NCI-H1417 (cell line): ENCODE measurements around the gene FNBP1.

Experiments used
- DNase-seq, 3 experiments: peaks; one replicate each; lab custom pipeline; 2025; lab: John Stamatoyannopoulos, UW

Gene FNBP1

DNA sequence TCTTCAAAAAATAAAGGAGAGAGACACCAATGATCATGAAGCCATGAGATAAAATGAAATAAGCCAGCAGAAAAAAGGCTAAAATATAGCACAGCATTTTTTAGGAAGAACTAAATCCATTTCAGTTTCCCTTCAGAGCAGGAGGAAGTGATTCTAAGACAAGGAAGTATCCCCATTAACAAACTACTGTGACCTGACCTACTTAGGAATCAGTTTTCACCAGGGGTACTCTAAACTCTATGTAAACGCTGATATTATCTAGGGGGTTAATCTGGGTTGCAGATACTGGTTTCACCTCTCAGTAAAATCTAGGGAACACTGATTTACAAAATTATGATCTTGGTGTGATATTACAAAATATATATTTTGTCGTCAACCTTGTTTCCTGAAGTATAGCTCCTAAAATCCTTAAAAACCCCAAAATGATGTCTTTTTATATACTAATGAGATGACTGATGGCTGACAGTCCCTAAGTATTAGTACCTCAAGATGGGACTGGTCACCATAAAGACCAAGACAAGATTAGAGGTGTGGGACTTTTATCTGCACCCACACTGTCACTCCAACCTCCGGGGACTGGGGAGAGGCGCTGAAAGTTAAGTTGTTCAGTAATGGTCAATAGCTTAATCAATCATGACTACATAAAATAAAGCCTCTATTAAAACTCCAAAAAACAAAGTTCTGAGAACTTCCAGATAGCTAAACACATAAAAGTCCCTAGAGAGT lies 2.9 kb upstream of the FNBP1 start:
- DNase-seq: no peak

DNA sequence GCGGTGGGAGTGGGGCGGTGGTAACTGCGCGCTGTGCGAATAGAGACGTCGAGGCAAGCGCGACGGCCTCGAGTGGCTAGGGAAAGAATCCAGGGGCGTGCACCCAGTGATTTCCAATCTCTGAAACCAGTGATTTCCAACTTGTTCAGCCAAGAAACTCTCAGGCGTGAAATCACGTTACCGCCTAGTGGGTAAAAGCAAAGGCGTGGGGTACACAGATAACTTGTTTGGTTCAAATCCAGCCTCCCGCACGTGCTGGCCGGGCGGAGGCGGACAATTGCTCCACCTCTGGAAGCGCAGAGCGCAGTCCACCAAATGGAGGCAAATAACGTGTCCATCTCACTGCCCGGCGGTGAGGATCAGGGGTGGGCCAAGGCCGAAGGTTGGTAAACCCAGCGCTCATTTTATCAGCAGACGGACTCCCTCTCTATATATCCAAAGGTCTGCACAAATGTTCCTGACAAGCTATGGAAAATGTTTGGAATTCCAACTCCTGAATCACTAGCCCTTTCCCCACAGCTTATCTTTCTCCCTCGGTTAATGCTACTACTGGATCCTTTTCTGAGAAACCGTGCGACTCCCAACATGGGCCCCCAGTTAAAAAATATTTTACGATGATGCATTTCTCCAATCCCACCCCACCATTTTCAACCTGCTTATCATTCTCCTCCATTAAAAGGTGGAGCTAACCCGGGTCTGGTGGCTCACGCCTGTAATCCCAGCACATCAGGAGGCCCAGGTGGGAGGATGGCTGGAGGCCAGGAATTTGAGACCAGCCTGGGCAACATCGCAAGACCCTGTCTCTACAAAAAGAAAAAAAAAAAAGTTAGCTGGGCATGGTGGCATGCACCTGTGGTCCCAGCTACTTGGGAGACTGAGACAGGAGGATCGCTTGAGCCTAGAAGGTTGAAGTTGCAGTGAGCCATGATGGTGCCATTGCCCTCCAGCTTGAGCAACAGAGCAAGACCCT lies 950 bp upstream of the FNBP1 start:
- no peak for DNase-seq

DNA sequence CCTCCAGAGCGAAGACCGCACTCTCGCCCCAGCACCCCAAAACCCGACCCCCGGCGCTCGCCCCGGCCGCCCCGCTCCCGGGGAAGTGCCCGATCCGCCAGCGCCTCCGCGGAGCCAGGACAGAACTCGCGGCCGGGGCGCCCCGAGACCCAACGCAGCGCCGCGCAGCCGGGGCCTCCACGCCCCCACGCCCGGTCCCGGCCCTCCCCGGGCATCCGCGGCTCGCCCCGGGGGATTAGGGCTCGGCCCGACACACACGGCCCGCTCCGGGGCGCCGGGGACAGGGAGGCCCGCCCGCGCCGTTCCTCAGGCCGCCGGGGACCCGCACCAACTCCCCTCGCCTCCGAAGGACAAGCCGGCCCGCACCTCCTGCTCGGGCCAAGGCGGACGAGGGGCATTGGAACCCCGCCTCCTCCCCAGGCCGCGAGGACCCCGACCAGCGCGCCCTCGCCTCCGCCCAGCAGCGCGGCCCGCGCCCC lies 544 bp downstream of the FNBP1 start:
- peak in 1 of 3 experiments; percentile 86 for DNase-seq

DNA sequence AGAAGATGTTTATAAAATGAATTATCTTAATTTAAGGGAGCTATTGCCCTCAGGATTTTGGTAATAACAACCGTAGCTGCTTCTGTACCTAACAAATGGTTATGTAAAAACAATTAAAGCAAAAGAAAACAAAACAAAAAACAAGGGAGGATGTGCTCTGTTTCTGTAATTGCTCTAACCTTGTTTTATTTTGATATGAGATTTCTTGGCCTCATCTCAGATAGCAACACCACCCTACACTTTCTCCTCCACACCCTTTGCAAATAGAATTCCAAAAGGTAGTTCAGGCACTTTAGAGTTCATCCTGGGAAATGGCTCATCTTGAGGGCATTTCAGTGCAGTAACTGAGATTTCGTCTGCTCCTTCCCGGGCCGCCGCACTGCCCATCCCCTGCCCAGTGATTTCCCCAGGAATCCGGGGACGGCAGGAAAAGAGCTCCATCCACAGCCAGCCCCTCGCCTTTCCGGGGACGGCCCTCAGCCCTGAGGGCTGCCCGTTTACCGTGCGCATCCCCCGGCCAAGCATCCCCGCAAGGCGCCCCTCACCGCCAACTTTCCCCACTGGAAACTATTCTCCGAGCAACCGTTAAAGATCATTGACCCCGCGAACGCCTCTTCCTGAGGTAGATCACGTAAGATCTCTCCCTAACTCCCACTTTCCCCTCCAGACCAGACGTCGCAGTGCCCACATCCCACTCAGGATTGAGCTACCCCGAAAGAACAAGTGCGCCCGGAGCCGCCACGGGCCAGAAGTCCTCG lies 1.2 kb downstream of the FNBP1 start:
- peak in 2 of 3 experiments; percentile 53 to 58 for DNase-seq

DNA sequence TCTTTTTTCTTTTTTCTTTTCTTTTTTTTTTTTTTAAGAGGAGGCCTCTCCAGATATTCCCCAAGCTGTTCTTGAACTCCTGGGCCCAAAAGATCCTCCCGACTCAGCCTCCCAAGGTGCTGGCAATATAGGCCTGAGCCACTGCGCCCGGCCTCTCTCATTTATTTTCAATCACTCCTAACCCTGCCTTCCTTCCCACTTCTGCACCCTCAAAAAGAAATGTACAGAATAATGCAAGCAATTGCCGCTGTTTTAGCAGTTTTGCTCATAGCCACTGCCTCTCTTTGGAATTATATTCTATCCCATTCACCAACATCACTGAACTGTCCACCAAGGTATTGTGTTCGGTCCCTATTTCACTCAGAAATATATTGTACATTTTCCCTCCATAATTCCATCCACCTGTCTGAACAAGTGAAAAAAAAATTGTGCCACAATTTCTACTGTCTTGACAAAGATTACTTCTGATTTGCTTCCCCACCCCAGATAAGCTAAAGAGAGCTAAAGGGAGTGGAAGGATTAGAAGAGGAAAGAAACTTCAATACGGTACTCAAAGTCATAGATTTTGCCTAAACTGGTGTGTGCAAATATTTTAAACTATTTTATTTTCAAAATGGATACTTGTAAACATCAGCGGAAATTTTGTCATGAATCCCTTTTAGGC lies 1.9 kb downstream of the FNBP1 start:
- no peak for DNase-seq

DNA sequence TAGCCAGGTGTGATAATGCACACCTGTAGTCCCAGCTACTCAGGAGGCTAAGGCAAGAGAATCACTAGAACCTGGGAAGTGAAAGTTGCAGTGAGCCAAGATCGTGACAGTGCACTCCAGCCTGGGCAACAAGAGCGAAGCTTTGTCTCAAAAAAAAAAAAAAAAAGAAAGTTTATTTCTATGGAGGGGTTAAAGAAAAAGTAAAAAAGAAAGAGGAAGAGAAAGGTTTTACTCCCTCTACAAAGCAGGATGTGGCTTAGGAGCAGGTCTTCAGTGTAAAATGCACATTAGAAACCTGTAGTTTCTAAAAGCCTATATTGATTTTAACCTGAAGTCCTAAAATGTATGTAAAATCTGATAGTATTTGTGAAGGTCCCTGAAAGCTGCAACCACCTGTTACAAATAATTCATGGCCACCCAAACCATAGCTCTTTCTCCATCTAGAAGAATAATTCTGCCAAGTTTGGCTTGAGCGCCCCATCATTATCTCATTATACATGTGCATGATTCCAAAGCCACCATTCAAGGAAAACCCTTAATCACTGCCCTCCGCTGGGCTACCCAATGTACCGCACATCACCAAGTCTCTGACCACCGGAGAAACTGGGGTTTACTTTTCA lies 3.4 kb downstream of the FNBP1 start:
- peak in 1 of 3 experiments; percentile 16 for DNase-seq

DNA sequence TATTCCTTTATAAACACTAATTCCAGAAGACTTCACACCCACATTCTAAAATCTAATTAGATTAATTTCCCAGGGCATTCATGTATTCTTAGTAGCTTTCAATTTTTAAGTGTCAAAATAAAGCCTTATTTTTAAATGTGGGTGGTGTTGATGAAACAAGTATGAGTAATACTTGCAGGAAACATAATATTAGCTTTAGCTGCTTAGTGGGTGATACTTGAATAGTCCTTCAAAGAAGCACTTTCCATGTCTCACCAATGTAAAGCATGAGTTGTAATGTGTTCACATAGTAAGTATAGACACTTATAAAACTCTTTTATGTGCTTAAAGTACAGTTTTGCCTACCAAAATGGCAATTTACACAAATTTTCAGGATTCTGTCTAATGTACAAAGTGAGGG lies 6.9 kb downstream of the FNBP1 start:
- no peak for DNase-seq

DNA sequence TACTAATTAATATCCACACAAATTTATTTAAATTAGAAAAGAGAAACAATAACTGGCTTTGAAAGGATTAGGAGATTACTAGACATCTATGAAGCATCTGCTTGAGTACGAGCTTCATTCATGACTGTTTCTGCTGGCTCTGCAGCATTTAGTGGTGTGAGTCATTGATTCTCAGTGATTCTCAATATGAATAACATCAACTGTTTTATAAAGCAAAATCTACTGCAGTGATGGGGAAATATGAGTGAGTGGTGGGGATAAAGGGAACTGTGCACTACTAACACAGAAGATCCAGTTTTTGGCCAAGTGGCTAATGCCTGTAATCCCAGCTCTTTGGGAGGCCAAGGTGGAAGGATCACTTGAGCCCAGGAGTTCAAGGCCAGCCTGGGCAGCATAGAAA lies 8.4 kb downstream of the FNBP1 start:
- DNase-seq: no peak

DNA sequence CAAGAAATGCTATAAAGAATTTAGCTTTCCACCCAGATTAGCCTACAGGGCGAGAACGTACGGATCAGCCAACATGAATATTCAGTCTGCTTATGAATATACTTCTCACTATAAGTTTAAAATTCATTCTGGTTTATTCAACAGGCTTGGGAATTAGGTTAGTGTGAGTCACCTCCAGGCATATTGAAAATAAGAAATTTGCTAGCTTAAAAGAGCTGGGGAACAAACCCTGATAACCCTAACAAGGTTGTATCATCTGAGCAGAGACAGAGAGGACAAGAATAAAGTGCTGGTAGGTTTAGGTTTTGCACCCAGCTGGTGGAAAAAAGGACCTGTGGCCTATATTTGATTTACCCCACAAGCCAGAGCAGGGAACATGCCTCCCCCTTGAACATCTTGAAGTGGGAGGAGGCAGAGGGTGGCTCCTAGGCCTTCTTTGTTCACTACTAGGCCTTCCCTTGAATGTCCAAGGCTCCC lies 12.3 kb downstream of the FNBP1 start:
- no peak for DNase-seq

DNA sequence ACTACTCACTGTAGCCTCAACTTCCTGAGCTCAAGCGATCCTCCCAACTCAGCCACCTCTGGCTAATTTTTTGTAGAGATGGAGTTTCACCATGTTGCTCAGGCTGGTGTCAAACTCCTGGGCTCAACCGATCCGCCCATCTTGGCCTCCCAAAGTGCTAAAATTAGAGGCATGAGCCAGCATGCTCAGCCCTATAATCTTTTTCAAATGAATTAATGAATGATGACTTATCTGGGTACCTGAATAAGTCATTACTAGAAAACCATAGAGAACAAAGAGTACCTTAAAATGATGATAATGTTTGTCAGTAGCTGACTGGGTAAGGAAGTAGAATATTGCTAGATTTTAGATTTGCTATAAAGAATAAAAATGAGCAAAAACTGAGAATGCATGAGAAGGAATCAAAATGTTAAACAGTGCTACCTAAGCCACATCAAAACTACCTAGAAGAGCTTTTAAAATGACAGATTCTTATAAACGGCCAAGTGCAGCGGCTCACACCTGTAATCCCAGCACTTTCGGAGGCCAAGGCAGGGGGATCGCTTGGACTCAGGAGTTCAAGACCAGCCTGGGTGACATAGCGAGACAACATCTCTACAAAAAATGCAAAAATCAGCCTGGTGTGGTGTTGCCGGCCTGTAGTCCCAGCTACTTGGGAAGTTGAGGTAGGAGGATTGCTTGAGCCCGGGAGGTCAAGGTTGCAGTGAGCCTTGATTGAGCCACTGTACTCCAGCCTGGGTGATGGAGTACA lies 13.6 kb downstream of the FNBP1 start:
- DNase-seq: no peak

DNA sequence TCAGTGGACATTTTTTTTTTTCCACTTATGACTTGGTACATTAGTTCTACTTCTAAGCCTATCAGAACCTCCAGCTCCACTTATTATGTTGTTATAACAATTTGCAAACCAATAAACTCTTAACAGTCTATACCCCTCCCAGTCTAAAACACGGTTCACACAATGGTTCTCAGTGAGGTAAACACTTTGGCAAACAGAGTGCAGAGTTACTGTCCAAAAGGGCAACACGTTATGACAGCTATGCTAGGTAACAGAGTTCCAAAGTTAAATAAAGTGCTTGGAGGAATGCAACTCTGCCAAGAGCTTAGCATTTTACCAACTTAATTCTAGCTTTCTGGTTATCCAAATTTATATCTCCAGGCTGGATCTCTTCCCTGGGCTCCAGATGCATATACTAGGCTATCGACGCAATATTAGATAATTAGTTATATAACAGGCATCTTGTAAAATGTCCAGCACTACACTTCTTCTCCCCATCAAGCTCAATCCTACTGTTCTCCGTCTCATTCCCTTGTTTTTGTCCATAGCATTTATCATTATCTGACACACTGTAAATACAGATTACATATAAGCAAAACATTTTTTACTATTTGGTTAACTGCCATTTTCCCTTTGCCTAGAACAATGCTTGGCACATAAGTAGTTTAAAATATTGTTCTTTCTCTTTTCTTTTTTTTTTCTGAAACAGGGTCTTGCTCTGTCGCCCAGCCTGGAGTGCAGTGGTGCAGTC lies 14.3 kb downstream of the FNBP1 start:
- DNase-seq: no peak

DNA sequence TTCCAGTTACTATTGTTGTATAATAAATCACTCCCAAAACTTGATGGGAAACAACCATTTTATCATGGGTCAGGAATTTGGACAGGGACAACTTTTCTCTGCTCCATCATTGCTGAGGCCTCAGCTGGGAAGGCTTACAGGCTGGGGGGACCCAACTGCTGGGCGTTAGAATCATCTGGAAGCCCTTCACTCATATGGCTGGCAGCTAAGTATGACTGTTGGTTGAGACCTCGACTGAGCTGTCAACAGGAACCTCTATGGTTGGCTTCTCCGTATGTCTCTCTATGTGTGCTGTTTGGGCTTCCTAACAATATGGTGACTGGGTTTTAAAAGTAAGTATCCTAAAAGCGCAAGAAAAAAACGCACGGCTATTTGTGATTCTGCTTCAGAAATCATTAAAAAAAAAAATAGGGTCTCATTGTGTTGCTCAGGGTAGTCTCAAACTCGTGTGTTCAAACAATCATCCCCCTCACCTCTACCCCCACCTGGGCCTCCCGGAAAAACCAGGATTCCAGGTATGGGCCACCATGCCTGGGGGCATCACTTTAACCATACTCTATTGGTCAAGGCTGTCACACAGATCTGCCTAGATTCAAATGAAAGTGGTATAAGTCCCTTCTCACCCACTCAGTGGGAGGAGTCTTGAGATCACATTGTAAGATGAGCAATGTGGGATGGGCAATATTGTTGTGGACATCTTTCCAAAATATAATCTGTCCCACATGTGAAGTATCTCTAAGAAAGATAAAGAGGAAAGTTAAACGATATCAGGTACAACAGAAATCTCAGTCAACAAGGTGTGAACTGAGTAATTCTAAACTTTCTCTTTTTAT lies 15.2 kb downstream of the FNBP1 start:
- DNase-seq: no peak

DNA sequence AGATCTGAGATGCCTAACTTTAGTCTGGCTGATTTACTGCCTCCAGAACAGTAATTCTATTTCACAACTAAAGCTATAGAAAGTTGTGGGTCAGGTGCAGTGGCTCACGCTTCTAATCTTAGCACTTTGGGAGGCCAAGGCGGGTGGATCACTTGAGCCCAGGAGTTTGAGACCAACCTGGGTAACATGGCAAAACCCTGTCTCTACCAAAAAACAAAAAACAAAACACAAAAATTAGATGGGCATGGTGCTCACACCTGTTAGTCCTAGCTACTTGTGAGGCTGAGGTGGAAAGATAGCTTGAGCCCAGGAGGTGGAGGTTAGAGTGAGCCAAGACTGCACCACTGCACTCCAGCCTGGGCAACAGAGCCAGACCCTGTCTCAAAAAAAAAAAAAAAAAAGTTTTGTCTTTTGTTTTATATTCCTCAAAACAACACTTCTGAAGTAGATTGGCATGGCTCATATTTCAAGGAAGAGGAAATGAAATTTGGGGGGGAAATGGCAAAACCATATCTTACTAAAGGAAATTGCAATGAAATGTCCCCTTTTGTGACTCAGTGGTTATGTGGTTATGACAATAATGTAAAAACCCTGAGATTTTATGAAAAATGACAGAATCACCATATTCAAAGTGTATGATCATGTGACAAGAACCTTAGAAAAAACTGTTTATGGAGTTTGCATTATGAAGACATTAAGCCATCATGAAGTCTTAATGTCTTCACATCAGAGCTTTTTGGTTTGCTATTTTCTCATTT lies 16.2 kb downstream of the FNBP1 start:
- no peak for DNase-seq

DNA sequence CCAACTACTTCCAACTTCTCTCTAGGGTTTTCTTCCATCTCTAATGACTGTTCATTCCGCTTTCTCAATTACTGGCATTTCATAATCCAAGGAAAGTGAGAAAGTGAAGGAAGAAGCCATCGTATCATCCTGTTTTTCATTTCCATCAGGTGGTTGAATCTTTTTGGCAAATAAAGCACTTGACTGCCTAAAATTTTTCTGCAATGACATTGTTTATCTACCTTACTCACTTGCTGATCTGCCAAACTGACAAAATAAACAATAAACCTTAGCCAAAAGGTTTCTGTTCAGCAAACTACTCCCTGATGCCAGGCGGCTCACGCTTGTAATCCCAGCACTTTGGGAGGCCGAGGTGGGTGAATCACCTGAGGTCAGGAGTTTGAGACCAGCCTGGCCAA lies 18.4 kb downstream of the FNBP1 start:
- no peak for DNase-seq

DNA sequence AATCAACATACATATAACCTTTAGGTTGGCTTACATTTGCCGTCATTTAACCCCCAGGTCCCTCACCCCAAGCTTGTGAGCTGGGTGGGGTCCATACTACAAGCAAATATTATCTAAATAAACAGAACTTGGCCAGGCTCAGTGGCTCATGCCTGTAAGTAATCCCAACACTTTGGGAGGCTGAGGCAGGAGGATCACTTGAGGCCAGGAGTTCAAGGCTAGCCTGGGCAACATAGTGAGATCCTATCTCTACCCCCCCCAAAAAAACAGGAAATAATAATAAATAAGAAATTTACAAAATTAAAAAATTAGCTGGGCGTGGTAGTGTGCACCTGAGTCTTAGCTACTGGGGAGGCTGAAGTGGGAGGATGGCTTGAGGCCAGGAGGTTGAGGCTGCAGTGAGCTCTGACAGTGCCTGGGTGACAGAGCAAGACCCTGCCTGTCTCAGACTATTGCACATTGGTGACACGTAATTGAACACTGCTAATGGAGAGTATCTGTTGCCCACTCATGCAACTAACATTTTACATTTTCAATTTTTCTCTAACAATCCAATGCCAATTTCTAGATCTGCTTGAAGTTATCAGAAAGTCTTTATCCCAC lies 18.9 kb downstream of the FNBP1 start:
- no peak for DNase-seq

DNA sequence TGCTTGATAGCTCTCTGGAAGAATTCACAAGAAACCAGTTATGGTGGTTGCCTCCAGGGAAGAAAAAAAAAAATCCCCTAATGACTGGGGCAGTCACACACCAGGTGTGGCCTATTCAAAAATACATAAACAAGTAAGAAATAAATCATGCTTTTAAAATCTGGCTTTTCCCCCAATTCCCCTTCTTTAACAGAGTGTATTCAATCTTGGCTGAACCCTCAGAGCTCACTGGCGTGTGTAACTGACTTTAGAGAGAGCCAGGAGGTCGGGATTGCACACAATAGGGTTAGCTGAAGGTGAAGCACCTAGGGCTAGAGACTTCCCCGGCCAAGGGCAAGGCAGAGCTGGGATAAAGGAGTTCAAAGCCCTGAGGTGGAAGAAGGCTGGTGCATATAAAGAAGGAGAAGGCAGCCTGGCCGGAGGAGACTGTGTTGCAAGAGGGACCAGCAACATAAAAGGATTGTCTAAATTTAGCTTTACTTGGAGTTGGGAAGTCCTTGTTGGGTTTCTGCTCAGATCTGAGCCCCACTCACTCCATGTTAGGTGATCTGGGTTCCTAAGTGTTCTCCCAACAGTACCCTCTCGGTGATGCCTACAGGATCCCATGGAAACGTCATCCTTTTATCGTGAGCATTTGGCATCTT lies 19.7 kb downstream of the FNBP1 start:
- DNase-seq: no peak

DNA sequence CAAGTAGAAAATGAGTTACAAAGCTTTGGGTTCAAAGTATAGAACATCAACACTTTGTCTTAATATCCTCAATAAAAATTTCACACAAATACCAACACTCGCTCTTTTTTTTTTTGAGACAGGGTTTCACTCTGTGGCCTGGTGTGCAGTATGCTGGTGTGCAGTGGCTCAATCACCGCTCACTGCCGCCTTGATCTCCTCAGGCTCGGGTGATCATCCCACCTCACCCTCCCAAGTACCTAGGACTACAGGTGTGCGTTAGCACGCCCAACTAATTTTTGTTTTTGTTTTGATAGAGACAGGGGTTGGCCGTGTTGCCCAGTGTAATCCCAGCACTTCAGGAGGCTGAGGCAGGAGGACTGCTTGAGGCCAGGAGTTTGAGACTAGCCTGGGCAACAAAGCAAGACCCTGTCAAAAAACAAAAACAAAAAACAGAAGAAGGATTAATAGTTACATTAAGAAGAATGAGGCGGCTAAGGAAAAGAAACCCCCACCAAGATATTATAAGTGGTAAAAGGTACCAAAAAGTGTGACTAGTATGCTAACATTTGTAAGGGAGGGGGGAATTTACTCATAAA lies 20.3 kb downstream of the FNBP1 start:
- DNase-seq: no peak
